ENCODE results near the gene FSTL4.
A peak's percentile ranks its signal among the peaks of the same experiment; 100 is the strongest.

FSTL4 gene

GRCh38 chr5:133612249-133612860, at the start of gene FSTL4:
Gene FSTL4 (minus strand): TSS chr5:133612541.
- intact Hi-C loops (cut with DNase I) = no loop called here
- peak in 40 of 42 donors; percentile 26 to 82 (median 53) for DNase-seq

- no peak for DNase-seq
- intact Hi-C loops (cut with DNase I) = no loop called here
These were observed 49.0 kb upstream of the FSTL4 start for GRCh38 chr5:133661389-133661788.

GRCh38 chr5:133658327-133658726, 46.0 kb upstream of the FSTL4 start:
- intact Hi-C loops (cut with DNase I) = no loop called here

GRCh38 chr5:133657036-133657435, 44.7 kb upstream of the FSTL4 start:
- intact Hi-C loops (cut with DNase I) = no loop called here
- DNase-seq = no peak

More at GRCh38 chr5:133658327-133658726, 46.0 kb upstream of the FSTL4 start:
- no peak for DNase-seq

GRCh38 chr5:133655966-133656365, 43.6 kb upstream of the FSTL4 start:
- peak in 1 of 42 donors; percentile 5 for DNase-seq
- intact Hi-C loops (cut with DNase I) = no loop called here

GRCh38 chr5:133653760-133654049, 41.4 kb upstream of the FSTL4 start:
- DNase-seq = peak in 1 of 42 donors; percentile 26
- intact Hi-C loops (cut with DNase I) = no loop called here

- DNase-seq = peak in 1 of 42 donors; percentile 14
- intact Hi-C loops (cut with DNase I) = no loop called here
These were observed 40.8 kb upstream of the FSTL4 start for GRCh38 chr5:133652951-133653759.

- no peak for DNase-seq
- intact Hi-C loops (cut with DNase I) = no loop called here
These were observed 31.9 kb upstream of the FSTL4 start for GRCh38 chr5:133644000-133644865.

- DNase-seq = no peak
- intact Hi-C loops (cut with DNase I) = no loop called here
These were observed 31.0 kb upstream of the FSTL4 start for GRCh38 chr5:133643365-133643764.

GRCh38 chr5:133642153-133642722, 29.9 kb upstream of the FSTL4 start:
- intact Hi-C loops (cut with DNase I) = no loop called here
- no peak for DNase-seq

- no peak for DNase-seq
- intact Hi-C loops (cut with DNase I) = no loop called here
These were observed 29.3 kb upstream of the FSTL4 start for GRCh38 chr5:133641683-133642082.

GRCh38 chr5:133639850-133640528, 27.6 kb upstream of the FSTL4 start:
- DNase-seq = no peak
- intact Hi-C loops (cut with DNase I) = no loop called here

- DNase-seq = no peak
These were observed 26.1 kb upstream of the FSTL4 start for GRCh38 chr5:133638436-133638835.

GRCh38 chr5:133637206-133637605, 24.9 kb upstream of the FSTL4 start:
- DNase-seq = no peak
- intact Hi-C loops (cut with DNase I) = no loop called here

More at GRCh38 chr5:133638436-133638835, 26.1 kb upstream of the FSTL4 start:
- intact Hi-C loops (cut with DNase I) = no loop called here

GRCh38 chr5:133635051-133635450, 22.7 kb upstream of the FSTL4 start:
- no peak for DNase-seq
- intact Hi-C loops (cut with DNase I) = no loop called here

- intact Hi-C loops (cut with DNase I) = no loop called here
- DNase-seq = no peak
These were observed 14.8 kb upstream of the FSTL4 start for GRCh38 chr5:133627180-133627579.

GRCh38 chr5:133624316-133624715, 12.0 kb upstream of the FSTL4 start:
- intact Hi-C loops (cut with DNase I) = no loop called here
- DNase-seq = no peak

GRCh38 chr5:133618141-133618540, 5.8 kb upstream of the FSTL4 start:
- DNase-seq = no peak
- intact Hi-C loops (cut with DNase I) = no loop called here

- intact Hi-C loops (cut with DNase I) = no loop called here
- DNase-seq = no peak
These were observed 1.4 kb upstream of the FSTL4 start for GRCh38 chr5:133613743-133614142.

Data from head of caudate nucleus (tissue), 42 donors.